Activated effector memory CD4-positive, alpha-beta T cell treated with Interleukin-2 at 50 U/mL for 16 hours (primary cell): ENCODE data around the gene ECE1.
"Not testable (repeated sequence)": the region's sequence is repeated elsewhere in the genome, so short reads cannot be mapped to it uniquely, and the experiment has no call there.

Experiments used
- DNase-seq: peaks from one replicate; pipeline ENCODE4 v3.0.0-alpha.2; 2020

ECE1 gene

DNA sequence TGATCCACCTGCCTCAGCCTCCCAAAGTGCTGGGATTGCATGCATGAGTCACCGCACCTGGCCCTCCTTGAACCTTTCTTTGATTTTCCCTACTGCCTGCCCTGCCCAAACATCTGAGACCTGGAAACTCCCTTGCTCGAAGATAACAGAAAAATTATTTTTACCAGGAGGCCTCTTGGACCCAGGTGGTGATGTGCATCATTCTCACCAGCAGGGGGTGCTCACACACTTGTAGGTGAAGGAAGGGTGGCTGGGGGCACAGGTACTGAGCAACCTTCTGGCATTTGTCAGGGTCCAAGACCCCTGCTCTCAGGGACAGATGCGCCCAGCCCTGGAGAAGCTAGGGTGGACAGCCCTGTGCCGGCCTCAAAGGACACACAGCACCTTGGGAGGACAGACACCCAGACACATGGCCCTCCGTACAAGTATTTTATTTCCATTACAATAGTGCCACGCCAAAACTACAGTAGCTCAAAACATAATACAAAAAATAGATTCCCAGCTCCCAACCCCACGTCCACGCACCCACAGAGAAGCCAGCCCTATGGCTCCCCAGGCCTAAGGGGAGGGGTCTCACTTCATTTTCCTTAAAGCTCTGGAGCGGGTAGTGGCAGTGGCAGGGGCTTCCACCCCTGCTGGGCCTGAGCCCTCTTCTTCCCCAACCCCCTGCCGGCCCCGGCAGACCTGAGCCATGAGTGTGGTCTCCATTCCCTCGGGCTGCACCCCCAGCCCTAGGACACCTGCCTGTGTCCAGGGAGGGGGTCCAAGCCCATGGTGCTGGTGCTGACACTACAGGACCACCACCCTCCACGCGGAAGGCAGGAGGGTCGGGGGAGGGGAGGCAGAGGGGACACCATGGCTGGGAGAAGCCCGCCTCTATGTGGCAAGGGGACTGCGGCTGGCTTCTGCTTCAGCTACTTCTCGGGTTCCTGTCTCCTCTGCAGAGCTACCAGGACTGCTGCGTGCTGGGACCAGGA is 73.1 kb downstream of the ECE1 start:
- DNase-seq = peak; percentile 34

DNA sequence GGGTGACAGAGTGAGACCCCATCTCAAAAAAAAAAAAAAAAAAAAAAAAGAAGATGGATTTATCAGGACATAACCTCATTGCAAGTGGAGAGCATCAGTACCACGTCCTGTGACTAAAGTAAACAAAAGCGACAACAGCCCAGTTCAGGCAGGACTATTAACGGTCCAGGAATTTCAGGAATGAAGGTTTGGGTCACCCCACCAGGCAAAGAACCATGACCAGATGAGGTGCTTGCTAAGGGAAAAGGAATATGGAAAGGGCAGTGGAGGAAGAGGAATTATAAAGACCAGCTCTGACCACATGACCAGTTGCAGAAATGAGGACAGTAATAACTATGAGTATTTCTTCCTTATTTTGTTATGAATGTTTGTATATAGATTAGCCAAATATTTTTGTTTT is 78.1 kb downstream of the ECE1 start:
- no peak for DNase-seq

DNA sequence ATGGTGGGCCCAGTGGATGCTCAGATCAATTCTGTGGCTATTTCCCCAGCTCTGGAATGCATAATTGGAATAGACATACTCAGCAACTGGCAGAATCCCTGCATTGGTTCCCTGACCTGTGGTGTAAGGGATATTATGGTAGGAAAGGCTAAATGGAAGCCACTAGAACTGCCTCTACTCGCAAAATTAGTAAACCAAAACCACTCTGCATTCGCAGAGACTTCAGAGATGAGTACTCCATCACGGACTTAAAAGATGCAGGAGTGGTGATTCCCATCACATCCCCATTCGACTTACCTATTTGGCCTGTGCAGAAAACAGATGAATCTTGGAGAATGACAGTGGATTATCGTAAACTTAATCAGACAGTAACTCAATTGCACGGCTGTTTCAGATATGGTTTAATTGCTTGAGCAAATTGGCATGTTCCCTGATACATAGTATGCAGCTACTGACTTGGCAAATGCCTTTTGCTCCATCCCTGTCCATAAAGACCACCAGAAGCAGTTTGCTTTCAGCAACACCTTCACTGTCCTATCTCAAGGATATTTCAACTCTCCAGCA is 82.0 kb downstream of the ECE1 start:
- DNase-seq = not testable (repeated sequence)

DNA sequence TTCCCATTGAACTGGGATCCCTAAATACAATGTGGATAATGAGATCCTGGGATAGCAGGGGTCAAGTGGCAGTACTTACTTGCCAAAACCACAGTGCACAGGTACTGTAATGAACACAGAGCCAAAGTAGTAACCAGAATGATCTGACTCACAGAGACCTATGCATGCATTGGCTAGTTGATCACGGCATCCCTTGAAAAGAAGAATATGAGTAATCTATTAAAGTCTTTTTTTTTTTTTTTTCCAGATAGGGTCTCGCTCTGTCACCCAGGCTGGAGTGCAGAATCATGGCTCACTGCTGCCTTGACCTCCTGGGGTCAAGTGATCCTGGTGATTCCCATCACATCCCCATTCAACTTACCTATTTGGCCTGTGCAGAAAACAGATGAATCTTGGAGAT is 84.1 kb downstream of the ECE1 start:
- DNase-seq = no peak

DNA sequence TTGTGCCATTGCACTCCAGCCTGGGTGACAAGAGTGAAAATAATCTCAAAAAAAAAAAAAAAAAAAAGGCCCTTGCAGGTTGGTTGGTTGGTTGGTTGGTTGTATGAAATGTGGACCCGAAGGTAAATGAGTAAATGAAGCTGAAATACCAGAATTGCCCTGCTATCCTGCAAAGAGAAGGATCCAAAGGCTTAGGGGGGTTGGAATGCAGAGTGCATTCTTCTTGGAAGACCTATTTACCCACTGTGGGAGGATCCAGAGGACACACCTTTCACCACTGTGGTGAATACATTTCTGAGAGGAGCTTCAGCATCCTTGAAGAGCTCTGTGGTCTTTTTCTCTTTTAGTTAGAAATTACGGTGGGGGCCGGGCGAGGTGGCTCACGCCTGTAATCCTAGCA is 84.8 kb downstream of the ECE1 start:
- DNase-seq = no peak

DNA sequence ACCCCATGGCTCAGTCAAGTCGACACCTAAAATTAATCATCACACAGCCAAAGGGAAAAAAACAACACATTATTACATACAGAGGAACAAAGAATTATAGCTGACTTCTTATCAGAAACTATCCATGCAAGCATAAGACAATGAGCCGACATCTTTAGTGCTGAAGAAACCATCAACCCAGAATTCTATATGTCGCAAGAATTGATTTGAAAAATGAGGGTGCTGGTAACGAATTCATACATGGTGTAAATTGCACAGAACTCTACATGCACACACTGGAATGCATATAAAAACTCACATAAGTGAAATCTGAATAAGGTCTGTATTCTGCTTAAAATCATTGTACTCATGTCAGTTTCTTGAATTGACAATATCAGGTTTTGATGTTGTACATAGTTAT is 88.6 kb downstream of the ECE1 start:
- no peak for DNase-seq

DNA sequence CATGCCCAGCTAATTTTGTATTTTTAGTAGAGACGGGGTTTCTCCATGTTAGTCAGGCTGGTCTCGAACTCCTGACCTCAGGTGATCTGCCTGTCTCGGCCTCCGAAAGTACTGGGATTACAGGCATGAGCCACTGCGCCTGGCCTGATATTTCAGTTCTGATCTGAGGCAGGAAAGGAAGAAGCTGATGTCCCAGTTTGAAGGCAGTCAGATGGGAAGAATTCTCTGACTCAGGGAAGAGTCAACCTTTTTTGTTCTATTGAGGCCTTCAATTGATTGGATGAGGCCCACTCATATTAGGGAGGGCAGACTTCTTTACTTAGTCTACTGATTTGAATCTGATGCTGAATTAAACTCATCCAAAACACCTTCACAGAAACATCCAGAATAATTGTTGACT is 89.0 kb downstream of the ECE1 start:
- DNase-seq = not testable (repeated sequence)

DNA sequence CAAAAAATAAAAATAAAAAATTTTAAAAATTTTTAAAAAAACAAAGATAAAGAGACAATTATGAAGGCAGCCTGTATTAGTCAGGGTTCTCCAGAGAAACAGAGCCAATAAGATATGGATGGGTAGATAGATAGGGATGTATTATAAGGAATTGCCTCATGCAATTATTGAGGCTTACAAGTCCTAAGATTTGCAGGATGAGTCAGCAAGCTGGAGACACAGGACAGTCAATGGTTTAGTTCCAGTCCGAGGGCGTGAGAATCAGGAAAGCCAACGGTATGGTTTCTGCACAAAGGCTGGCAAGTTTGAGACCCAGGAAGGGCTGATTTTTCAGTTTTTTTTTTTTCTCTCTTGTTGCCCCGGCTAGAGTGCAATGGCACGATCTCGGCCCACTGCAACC is 89.5 kb downstream of the ECE1 start:
- DNase-seq = no peak

DNA sequence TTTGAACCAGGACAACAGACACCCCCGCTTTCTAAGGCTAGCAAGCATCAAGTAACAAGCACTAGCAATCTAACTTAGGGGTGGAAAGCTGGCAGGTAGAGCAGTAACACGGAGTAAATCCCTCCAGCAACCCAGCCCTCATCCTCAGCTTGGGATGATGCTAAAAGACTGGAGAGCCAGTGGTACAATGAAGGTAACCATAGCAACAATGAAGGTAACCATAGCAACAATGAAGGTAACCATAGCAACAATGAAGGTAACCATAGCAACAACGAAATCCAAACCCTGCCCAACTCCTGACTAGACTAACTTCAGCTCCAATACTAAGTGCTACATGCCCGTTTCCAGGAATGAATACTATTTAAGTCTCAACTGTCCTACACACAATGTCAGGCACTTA is 91.3 kb downstream of the ECE1 start:
- no peak for DNase-seq

DNA sequence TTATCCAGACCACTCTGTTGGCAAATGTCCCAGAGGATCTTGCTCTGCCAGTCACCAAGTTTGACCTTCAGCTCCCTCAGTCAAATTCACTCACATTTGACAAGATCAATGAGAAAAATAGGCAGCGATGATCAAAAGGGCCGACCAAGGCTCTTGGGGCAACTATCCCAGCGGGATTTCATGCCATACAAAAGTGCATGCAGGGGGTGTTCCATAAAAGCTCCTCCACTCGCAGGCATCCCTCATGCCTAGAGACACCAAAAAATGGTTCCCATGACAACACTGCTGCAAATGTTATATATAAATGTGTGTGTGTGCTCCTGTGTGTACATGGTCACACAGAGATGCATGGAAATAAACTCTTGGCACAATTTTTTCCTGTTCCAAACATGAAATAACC is 97.4 kb downstream of the ECE1 start:
- DNase-seq = no peak

DNA sequence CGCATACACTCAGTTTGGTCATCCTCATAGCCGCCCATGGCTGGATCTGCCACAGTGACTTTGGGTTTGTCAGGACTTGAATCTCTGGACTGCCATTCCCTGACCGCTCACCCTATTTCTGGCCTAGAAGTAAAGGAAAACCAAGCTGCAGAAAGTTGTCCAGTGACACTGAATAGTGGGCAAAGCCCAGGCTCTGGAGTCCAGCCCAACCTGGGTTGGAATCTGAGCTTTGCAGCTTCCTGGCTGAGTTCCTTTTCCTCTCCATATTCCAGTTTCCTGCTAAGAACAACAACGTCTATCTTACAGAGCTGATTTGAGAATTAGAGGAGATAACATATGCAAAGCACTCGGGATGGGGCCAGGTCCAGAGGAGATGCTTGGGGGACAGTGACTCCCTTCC is 98.0 kb downstream of the ECE1 start:
- no peak for DNase-seq

DNA sequence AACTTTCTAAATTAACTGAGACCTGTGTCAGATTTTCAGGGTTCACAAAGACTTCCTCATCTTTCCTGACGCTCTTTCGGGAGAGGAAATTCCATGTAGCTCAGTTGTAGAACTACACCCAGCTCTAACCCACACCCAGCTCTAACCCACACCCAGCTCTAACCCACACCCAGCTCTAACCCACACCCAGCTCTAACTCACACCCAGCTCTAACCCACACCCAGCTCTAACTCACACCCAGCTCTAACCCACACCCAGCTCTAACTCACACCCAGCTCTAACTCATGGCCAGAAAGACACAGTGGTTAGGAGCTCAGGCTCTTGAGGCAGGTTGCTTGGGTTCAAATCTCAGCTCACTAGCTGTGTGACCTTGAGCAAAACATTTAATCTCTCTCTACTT is 99.5 kb downstream of the ECE1 start:
- DNase-seq = not testable (repeated sequence)

DNA sequence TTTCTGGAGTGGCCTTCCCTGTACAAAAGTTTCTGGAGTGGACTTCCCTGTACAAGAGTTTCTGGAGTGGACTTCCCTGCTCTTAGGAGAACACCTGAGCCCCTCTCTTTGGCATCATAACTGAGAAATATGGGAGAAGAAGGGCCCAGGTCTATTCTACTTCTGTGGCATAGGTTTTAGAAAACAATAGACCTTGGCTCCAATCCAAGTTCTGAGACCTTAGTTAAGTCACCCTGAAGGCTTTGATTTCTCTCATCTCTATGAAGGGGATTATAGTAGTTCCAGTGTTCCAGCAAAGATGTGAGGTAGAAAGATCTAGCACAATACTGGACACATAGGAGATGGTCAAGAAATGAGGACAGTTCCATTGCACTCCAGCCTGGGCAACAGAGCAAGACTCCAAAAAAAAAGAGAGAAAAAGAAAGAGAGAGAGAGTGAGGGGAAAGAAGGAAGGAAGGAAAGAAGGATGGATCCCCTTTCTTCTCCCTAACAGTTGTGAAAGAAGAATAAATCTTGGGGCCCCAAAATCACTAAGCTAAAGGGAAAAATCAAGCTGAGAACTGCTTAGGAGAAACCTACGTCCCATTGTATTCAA is 100.3 kb downstream of the ECE1 start:
- DNase-seq = no peak

DNA sequence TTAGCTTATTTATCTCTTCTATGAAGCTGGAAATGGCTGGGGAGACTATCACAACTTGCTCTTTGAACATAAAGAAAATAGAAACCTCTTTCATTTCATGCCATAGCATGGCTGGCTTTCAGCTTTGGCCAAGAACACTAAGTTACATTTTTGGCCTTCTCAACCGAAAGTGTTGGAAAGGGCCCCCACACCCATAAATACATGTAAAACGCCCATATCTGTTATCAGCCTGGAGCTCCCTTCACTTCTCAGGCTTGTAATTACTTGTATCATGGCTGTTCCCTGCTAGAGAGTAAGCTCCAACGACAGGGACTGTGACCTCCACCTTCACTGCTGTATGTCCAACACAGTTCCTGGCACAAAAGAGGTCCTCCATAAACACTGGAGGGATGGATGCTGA is 100.8 kb downstream of the ECE1 start:
- DNase-seq = no peak

DNA sequence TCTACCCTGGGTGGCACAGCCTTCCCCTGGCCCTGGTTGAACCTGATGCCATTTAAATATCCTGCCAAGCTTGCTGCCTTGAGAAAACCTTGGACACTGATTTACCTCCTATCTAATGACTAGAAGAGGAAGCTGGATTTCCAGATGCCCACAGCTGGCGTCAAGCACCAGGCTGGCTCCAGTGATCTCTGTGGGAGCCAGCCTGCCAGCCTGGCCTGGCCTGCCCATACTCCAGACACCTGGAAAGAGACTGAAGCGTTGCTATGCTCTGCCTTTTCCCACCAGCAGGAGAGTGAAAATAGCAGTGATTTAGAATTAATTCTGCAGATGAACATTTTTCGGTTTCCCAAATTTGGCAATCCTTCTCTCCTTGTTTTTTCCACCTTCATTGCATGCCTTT is 102.0 kb downstream of the ECE1 start:
- DNase-seq = no peak

DNA sequence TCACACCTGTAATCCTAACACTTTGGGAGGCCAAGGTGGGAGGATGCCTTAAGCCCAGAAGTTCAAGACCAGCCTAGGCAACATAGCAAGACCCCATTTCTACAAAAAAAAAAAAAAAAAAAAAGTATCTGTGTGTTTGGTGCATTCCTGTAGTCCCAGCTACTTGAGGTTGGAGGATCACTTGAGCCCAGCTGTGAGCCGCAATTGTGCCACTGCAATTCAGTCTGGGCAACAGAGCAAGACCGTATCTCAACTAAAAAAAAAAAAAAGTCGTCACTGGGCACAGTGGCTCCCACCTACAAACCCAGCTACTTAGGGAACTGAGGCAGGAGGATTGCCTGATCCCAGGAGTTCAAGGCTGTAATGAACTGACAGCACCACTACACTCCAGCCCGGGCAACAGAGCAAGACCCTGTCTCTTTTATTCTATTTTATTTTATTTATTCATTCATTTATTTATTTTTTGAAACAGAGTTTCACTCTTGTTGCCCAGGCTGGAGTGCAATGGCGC is 105.0 kb downstream of the ECE1 start:
- no peak for DNase-seq

DNA sequence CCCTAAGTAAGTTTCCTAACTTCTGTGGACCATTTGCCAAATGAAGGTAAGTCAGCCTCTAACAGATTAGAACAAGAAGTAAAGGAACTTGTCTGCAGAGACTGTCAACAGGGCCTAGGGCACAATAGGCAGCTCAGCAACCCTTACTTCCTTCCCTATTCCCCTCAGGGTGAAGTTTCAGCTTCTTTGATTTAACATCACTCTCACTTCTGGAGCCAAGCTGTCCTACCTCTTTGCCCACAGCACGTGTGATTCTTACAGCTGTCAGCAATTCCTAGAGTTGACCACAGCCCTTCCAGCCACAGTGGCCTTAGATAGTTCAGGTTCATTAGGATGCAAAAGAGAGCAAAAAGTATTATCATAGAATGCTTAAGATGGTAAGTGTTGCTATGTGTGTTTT is 106.0 kb downstream of the ECE1 start:
- no peak for DNase-seq

DNA sequence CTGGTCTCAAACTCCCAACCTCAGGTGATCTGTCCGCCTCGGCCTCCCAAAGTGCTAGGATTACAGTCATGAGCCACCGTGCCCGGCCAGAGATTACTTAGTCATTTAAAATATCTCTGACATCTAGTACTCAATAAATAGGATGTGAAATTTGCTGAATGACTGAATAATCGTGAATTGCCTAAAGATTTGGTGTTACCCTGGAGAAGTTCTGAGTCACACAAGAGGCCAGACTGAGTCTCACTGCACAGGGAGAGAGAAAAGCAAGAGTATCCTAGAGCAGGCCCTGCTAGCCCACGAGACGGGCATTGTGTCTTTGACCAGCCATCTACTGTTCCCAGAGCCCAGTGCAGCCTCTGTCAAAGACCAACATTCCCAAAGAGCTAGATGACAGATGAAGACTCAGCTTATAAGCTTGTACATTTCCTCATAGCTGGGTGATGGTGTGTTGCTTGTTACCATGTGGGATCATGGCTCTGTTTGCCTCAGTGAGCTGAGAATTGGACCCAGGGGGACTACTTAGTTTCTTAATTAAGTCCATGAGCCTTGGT is 108.0 kb downstream of the ECE1 start:
- DNase-seq = no peak

DNA sequence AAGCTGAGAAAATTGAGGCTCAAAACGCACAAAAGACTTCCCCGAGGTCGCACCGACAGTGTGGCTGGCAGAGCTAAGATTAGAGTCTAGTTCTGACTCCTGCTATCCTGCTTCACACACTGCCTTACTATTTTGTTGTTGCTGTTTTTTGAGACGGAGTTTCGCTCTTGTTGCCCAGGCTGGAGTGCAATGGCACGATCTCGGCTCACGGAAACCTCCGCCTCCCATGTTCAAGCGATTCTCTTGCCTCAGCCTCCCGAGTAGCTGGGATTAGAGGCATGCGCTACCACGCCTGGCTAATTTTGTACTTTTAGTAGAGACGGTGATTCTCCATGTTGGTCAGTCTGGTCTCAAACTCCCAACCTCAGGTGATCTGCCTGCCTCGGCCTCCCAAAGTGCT is 112.0 kb downstream of the ECE1 start:
- DNase-seq = not testable (repeated sequence)

DNA sequence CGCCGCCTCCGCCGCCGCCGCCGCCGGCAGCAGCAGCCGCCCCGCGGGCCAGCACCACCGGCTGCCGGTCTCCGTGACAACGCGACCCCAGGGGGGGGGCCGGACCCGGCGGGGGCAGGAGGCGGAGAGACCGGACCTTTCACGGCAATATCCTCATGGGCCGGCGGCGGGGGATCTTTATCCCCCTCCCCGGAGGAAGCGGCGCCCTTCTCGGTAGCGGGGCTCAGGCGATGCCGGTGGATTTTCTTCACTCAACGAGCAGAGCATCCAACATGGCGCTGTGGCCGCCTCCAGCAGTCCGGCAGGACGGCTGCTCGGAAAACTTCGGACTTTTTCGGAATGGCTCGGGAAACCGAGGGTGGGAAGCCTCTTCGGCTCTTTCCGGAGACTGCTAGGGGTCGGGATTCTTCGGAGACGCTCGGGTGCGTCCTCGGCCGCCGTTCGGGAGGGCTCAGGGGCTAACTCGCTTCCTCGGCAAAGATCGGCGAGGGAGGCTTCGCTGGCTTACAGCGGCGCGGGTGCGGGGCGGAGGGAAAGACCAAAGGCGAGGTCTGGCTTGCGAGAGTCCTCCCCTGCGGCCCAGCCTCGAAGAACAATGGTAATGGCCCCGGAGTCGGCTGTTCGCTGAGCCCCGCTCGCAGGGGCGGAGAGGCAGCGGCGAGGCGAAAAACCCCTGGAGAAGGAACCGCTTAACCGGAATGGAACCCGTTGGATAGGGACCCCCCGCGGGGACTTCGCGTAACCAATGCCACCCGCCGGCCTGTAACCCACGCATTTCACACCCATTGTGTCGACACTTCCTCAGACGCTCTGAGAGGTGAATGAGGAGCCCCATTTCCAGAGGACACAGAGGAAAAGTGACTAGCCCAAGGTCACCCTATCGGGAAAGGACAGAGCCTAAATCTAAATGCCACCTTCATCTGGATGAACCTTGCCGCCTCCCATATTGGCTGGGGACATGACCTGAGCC is 113.4 kb downstream of the ECE1 start, which contains the start of gene EIF4G3:
Gene EIF4G3, minus strand, starts transcription at position 312 of the 970 bp plus-strand sequence. CDS start 174,155 bp downstream, outside the sequence.
- DNase-seq = peak; percentile 98

DNA sequence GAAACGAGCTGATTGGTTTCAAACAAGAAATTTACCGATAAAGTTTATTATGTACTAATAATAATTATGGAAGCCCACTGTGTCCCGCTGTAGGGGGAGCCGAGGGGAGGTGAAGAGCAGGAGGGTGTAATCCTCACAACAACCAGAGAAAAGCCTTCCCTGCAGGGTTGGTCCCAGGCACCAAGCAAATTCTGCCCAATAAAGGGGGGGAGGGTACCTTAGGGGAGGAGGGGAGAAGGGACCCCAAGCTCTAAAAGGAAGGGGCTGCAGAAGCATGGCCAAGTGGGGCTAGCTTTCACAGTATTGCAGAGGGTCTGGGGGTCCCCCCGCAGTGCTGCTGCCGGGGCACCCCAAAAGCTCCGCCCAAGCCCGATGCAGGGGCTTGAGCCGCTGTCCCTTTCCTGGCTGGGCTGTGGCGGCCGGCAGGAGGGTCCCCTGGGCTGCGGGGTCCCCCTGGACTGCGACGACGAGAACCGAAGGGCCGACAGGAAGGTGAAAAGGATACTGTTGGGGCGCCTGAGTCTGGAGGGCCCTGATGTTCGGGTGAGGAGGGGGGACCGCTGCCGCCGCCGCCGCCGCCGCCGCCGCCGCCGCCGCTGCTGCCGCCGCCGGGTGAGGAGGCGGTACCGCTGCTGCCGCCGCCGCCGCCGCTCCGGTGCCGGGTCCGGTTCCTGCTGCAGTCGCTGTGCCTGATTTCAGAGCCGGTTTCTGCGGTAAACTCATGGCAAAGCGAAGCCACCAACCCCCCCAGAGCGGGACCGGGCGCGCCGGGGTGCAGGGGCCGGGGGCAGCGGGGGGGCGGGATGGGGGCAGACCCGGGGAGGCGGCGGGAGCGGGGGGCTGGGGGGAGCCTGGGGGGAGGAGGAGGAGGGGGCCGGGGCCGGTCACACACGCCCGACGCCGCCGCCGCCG is 114.3 kb downstream of the ECE1 start:
- peak; percentile 38 for DNase-seq
